Central memory CD4-positive, alpha-beta T cell (primary cell): Measurements from ENCODE around the gene GRIA1.
"Not testable (repeated sequence)": the region's sequence is repeated elsewhere in the genome, so short reads cannot be mapped to it uniquely, and the experiment has no call there.

ENCODE experiments used
- DNase-seq: peaks from one replicate; pipeline ENCODE4 v3.0.0; 2022

GRIA1 gene

GRCh38 chr5:153791339-153791738 is 300.9 kb downstream of the GRIA1 start:
- DNase-seq = no peak

DNA sequence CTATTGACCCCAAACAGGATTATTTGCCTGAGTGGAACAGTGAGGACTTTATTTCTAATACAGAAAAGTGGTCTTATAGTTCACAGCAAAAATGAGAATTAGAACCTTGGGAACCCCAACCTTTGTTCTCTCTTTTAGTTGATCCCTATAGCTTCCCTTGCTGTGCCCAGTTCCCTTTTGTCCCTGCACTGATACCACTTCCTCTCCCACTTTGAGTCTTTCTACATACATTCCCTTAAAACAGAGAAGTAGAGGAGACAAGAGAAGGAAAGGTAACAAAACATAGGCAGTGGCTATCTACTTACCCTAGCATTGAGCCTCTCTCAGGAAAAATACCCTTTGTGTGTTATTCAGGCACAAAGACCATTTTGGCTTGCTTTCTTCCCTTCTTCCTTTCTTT is 301.8 kb downstream of the GRIA1 start:
- no peak for DNase-seq

DNA sequence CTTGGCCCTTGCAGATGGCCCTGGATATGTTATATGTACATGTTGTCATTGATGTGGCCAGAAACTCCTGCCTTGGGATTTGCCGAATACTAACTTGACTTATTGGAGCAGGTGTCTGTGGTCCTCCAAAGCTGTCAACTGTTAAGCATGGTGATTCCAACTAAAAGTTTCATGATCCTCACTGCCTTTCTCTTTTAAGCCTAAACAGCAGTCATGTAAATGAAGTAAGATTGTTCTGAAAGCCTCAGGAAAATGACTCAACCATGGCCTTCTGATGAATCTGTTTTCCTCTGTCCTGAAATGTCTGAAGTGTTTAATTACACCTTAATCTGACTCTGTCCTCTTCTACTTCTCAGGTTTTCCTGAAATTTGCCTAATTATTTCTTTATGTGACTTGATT is 303.2 kb downstream of the GRIA1 start:
- no peak for DNase-seq

DNA sequence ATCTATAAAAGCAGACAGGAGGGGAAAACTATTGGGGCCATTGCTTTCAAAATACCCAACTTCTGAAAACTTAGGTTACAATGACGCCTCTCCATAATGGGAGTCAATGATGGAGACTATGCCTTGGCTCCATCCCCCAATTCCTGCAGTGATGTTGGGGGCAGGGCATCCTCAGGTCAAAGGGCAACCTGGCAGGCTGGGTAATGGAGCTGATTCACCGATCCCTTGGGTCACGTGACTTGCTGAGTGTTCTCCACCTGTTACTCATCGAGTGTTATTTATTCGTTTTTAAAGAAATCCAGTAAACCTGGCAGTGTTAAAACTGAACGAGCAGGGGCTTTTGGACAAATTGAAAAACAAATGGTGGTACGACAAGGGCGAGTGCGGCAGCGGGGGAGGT is 303.9 kb downstream of the GRIA1 start:
- DNase-seq = no peak

DNA sequence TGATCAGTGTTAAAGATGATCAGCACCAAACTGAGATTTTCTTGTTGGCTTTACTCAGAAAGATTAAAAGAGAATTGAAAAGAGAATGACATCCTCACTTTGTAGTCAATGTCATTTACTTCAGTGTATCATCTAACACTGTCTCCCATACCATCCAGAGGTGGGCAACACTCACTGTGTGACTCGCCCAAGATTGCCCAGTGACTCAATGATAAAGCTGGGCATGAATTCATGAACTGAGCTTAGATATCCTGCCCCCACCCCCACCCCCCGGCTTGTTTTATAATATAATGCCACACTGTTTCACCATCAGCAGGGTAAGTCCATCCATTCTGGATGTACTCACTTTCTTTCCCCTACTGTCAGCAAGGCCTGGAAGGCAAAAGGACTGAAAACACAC is 306.1 kb downstream of the GRIA1 start:
- no peak for DNase-seq

GRCh38 chr5:153797484-153797883 is 307.0 kb downstream of the GRIA1 start:
- no peak for DNase-seq

- DNase-seq = no peak
These were observed 308.4 kb downstream of the GRIA1 start for GRCh38 chr5:153798830-153799229.

DNA sequence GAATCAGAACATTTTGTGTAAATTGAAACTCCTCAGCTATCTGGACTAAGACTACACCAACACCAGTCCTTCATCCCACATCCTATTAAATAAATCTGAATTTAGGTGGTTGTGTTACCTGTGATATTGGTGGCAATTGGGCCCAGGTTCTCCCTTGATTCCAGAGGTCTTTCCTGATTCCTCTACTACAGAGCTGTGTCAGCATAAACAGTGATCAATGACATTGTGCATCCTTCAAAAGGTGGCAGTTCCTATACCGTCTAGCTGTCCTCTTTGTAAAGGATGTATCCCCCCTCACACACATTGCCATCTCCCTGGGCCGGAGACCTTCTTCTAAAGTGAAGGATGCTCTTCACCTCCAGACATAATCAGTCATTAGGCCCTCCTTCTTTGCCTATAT is 309.0 kb downstream of the GRIA1 start:
- DNase-seq = no peak

GRCh38 chr5:153802050-153802821 is 311.8 kb downstream of the GRIA1 start:
- no peak for DNase-seq

DNA sequence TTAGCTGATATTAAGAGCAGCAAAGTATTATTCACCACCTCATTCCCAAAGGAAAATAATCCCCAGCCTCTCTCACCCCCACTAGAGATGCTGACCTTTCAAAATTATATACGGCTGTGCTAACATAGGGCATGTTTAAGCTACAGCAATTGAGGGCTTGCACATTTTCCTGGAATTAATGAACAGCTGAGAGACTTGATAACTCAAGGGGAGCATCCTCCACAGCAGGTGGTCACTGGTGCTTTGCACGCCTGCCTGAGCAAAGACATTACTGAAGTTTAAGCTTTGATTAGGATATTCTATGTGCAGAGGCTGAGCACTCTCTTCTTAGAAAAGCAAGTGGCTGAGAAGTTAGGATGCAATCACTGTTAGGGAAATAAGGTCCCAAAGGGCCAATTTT is 317.3 kb downstream of the GRIA1 start:
- no peak for DNase-seq

DNA sequence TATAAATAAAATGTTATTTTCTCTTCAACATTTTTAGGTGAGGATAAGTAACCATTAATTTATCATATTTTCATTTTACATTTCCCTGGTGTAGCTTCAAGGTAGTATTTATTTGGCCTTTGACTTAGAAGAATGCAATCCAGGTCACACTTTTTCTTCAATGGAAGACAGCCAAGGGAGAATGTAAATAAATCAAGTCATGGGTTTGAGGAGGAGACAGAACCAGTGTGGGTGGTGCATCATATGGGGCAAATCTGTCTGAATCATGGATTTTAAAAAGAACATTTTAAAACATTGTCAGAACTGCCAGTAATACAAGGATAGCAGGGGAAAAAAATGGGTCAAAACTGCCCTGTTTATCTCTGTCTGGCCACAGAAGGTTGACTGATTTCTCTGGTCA is 318.7 kb downstream of the GRIA1 start:
- no peak for DNase-seq

- no peak for DNase-seq
These were observed 323.4 kb downstream of the GRIA1 start for GRCh38 chr5:153813901-153814300.

- no peak for DNase-seq
These were observed 326.4 kb downstream of the GRIA1 start for GRCh38 chr5:153816870-153817269.

DNA sequence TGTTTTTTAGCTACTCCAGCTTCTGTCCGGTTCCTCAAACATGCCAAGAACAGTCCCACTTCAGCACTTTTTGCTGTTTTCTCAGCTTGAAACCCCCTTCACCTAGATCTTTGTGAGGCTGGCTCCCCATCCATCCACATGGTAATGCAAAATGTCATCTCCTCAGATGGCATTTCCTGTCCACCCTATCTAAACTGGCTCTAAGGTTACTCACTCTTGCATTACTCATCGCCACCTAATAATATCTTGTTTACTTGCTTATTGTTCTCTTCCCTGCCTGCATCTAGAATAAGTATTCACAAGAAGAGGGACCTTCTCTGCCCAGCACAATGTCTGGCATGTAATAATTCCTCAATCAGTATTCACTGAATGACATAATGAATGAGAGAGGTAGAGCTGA is 328.2 kb downstream of the GRIA1 start:
- DNase-seq = no peak

DNA sequence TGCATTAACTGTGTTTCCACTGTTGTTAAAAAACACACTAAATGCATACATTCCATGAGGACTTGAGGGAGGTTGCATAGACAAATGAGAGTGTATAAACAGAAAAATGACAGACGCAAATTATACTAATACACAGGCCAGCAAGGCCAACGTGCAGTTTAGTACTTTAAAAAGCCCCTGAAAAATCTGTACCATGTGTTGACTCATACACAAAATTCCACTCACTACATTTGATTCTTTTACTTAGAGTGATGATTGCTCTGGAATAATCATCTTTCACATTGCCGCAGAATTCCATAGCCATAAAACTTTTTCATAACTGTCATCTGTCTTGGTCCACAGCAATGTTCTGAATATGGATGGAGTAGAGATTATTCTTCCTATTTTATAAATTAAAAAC is 332.6 kb downstream of the GRIA1 start:
- no peak for DNase-seq

DNA sequence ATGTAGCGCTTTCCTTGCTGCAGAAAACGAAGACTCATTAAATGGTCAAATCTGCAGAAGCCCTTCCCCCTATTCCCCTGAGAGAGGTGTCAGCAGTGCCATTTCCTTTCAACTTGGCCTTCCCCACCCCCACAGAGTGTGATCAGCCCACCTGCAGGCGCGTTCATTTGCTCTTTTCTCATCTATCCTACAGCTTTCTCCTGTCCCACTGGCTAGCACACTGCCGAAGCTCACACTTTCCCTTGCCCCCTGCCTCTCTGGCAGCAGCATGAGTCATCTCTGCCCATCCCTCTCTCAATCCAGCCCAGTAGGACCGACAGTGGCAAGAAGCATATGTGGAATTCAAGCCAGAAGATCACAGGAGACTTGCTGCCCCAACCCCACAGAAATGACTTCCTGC is 334.4 kb downstream of the GRIA1 start:
- DNase-seq = no peak

DNA sequence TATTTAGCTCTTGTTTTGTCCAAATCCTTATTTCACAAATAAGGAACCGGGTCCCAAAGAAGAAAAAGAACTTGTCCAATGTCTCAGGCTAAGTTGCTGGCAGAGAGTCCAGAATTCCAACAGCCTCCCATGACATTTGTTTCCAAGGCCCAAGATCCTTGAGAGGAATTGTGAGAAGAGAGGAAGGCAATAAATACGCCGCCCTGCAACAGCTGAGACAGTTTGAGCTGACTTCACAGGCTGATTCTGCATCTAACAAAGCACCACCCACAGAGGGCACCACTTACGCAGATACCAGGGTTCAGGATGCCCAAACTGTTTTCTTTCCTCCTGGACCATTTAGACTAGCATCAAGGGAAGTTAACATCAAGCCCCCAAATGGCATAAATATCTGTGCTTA is 336.9 kb downstream of the GRIA1 start:
- DNase-seq = no peak

GRCh38 chr5:153829510-153830065 is 339.1 kb downstream of the GRIA1 start:
- no peak for DNase-seq

DNA sequence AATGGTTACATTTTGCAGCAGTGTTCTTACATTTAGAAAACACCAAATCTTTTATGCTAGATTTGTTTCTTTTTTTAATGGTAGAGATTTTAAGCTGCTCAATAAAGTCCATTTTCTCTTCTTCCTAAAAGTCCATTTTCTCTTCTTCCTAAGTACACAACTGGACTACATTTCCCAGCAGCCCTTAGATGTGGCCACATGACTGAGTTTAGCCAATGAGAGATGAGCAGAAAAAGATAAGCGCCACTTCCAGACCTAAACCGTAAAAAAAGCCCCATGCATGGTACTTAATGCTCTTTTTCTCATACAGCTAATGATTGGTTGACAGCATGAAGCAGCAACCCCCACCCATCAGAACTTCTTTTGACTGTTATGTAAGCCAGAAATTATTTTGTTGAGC is 341.5 kb downstream of the GRIA1 start:
- DNase-seq = no peak

DNA sequence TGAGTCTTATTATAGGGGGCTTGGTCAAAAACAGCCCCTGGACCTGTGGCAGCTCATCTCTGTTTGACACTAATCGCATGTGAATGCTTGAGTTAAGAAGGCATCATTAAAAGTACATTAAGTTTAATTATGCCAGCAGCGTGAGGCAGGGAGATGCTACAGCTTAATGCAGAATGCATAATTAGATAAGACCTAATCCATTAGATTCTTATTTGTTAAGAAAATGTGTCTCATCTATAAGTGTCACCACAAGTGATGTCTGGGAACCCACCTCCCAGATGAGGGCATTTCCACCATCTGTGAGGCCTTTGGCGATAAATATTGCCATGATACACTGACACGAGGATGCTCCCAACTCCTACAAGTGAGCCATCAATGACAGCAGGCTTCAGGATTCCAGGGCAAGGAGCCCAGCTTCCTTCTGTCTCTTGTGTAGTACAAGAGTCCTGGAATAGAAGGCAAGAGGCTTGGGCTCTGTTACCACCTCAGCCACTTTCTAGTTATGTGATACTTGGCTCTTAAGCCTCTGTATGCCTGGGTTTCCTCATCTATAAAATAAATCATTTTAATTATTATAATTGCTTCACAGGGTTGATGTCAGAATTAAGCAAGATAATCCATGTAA is 345.5 kb downstream of the GRIA1 start:
- no peak for DNase-seq

GRCh38 chr5:153849303-153850113 is 359.0 kb downstream of the GRIA1 start:
- not testable (repeated sequence) for DNase-seq

DNA sequence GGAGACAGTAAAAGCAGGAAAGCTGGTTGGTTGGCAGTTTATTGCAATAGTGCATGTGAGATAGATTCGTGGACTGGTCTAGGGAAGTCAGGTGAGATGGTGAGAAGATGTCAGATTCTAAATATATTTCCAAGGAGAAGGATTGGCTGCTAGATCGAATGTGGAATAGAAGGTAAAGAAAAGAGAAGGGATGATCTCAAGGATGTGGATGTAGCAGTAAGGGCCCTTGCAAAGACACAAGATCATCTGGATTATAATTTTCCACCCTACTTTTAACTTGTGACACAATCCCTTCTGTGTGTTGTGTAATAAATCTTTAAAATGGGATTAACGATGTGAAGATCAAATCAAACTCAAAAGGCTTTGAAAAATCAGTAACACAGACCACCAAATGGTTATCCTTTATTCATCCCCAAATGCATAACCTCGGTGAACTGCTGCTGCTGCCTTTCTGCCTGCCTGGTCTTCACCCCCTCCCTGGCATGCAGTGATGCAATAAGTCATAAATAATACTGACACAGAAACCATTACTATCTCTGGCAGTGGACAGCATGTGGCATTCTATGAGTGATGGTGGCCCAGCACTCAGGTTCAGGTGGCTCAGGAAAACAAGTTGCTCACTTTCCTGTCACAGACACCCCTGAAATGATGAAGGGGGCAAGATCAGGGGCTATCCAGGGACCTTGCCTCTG is 369.9 kb downstream of the GRIA1 start:
- no peak for DNase-seq

DNA sequence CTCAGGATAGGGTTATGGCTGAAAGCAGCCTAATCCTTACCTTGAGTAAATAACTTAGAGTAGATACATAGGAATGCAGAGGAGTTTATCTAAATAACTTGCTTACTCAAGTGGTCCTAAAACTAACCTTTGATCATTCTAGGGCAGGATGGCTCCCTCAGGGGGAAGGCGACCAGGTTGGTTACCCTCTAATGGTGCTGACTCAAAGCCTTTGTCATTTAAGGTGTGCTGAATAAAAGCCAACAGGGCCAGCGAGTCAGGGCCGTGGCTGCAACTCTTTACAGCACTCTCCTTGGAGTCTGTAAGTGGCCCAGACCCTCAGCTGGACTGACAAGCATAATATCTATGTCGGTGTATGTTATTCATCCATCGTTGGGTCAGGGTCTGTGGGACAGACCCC is 372.4 kb downstream of the GRIA1 start:
- not testable (repeated sequence) for DNase-seq
